ENCODE results near the gene ALAD. TPM values are rescaled to one million over a fixed set of nuclear protein-coding genes. Genes with fewer than 3 reads are reported as not detected.

ALAD gene
- total and polyA plus RNA-seq, 2 of the 13 experiments (the other 11 are each of a cell fraction or from before 2014, with no cell fraction given) = 21.8 to 30.1 TPM

- no peak for TF ChIP-seq MAFG (CRISPR knock-in tag; IDR thresholded peaks at IDR 0.05)
- no peak for TF ChIP-seq ZFYVE20 (CRISPR knock-in tag; IDR thresholded peaks at IDR 0.05; ENCODE audit: borderline replicate concordance, low read depth)
- TF ChIP-seq ZNF891 (CRISPR knock-in tag; IDR thresholded peaks at IDR 0.05) = peak; percentile 60; the same call in 1 of the 2 replicates
- TF ChIP-seq MIER3 (CRISPR knock-in tag; IDR thresholded peaks at IDR 0.05; ENCODE audit: borderline replicate concordance) = no peak
- TF ChIP-seq RERE (CRISPR knock-in tag; IDR thresholded peaks at IDR 0.05; ENCODE audit: low read depth) = no peak
- TF ChIP-seq SETDB1 (CRISPR knock-in tag; IDR thresholded peaks at IDR 0.05; ENCODE audit: borderline replicate concordance) = no peak
- TF ChIP-seq REL (CRISPR knock-in tag; conservative IDR thresholded peaks at IDR 0.05) = no peak
- no peak for TF ChIP-seq ZNF737 (CRISPR knock-in tag; IDR thresholded peaks at IDR 0.05; ENCODE audit: borderline replicate concordance)
- peak; percentile 59; the same call in 1 of the 2 replicates for TF ChIP-seq ZNF225 (CRISPR knock-in tag; IDR thresholded peaks at IDR 0.05)
- TF ChIP-seq SYNCRIP (IDR thresholded peaks at IDR 0.05; ENCODE audit: insufficient read depth, low read depth, low read length) = no peak
- peak; percentile 43; the same call in 1 of the 2 replicates for TF ChIP-seq THAP11 (CRISPR knock-in tag; IDR thresholded peaks at IDR 0.05)
- TF ChIP-seq ZNF337 (CRISPR knock-in tag; IDR thresholded peaks at IDR 0.05; ENCODE audit: borderline replicate concordance, low read depth) = no peak
- no peak for TF ChIP-seq MIXL1 (CRISPR knock-in tag; IDR thresholded peaks at IDR 0.05)
- TF ChIP-seq ZMAT3 (CRISPR knock-in tag; conservative IDR thresholded peaks at IDR 0.05) = no peak
- TF ChIP-seq ZNF530 (CRISPR knock-in tag; IDR thresholded peaks at IDR 0.05; ENCODE audit: low read depth) = no peak
- peak; percentile 73; the same call in 1 of the 2 replicates for TF ChIP-seq SALL2 (CRISPR knock-in tag; IDR thresholded peaks at IDR 0.05)
- no peak for TF ChIP-seq HMGXB3 (CRISPR knock-in tag; IDR thresholded peaks at IDR 0.05; ENCODE audit: borderline replicate concordance)
- TF ChIP-seq ZBTB26 (CRISPR knock-in tag; IDR thresholded peaks at IDR 0.05; ENCODE audit: borderline replicate concordance) = no peak; the same call in 1 of the 2 replicates
Measured at GRCh38 chr9:113376634-113377567, 24.2 kb downstream of the ALAD start, which contains the start of gene HDHD3 (continued).

Data from HepG2 (cell line).